Right atrium auricular region (tissue), 2 donors: ENCODE measurements around the gene P2RY11. TPM values are rescaled to one million over a fixed set of nuclear protein-coding genes. Genes with fewer than 3 reads are reported as not detected.

ENCODE experiments used
- DNase-seq: peaks from one replicate; pipeline ENCODE4 v3.0.0-alpha.2; 2019; ENCODE audit warnings: low spot score
- H3K27ac ChIP-seq, 2 donors: fragments of 200-600 bp; sonication (generic); 1 replicate in 1 of 2; 2 replicates in 1 of 2; pipeline ENCODE4 v1.5.1; 2016 to 2019
- H3K27me3 ChIP-seq, 2 donors: fragments of 200-600 bp; sonication (generic); one replicate each; pipeline versions ENCODE4 v1.5.1 to v1.6.0; 2017 to 2019
- H3K36me3 ChIP-seq: fragments of 200-600 bp; sonication (generic); one replicate; pipeline ENCODE4 v1.5.1; 2016
- H3K4me1 ChIP-seq, 2 donors: fragments of 200-600 bp; sonication (generic); one replicate each; pipeline versions ENCODE4 v1.5.1 to v1.6.0; 2017 to 2019
- H3K4me3 ChIP-seq, 2 donors: fragments of 200-600 bp; sonication (generic); 1 replicate in 1 of 2; 2 replicates in 1 of 2; pipeline ENCODE4 v1.5.1; 2017 to 2019; ENCODE audit warnings: mild to moderate bottlenecking in 1 of 2, moderate library complexity in 1 of 2
- H3K9me3 ChIP-seq, 2 donors: fragments of 200-600 bp; sonication (generic); one replicate each; pipeline ENCODE4 v1.5.1; 2019
- CTCF ChIP-seq, 2 donors: fragments of 200-600 bp; sonication (generic); IDR thresholded peaks; one replicate each; pipeline ENCODE4 v1.5.1; 2019; ENCODE audit warnings: antibody characterized with exemption in 2 of 2
- total RNA-seq, 2 donors: library from RNA; depleted of rRNA; stranded (reverse); fragments of >200 nt; gene quantifications; one replicate each; pipeline ENCODE4 v1.1.0, GENCODE V29; 2016

P2RY11 gene
- total RNA-seq, 2 donors from 2014 or later: 0.30 to 3.9 TPM

GRCh38 chr19:10074153-10074552 lies 37.3 kb upstream of the P2RY11 start:
- no peak overlapping the region for H3K27ac ChIP-seq
- H3K4me1 ChIP-seq: no peaks in the 10 kb centered on the region
- no peaks in the 10 kb centered on the region for H3K9me3 ChIP-seq

GRCh38 chr19:10076535-10076934 lies 35.0 kb upstream of the P2RY11 start:
- no peak for DNase-seq
- H3K4me1 ChIP-seq: no peaks in the 10 kb centered on the region
- H3K9me3 ChIP-seq: no peaks in the 10 kb centered on the region
- H3K36me3 ChIP-seq: no peaks in the 10 kb centered on the region
- H3K4me3 ChIP-seq: no peak overlapping the region
- no peak overlapping the region for H3K27ac ChIP-seq
- no peak for TF ChIP-seq CTCF (IDR thresholded peaks at IDR 0.05)
- H3K27me3 ChIP-seq: no peaks in the 10 kb centered on the region

More at GRCh38 chr19:10074153-10074552, 37.3 kb upstream of the P2RY11 start:
- H3K36me3 ChIP-seq: no peaks in the 10 kb centered on the region
- TF ChIP-seq CTCF (IDR thresholded peaks at IDR 0.05): no peak
- DNase-seq: no peak
- no peak overlapping the region for H3K4me3 ChIP-seq
- H3K27me3 ChIP-seq: no peaks in the 10 kb centered on the region

- no peaks in the 10 kb centered on the region for H3K27me3 ChIP-seq
- no peak overlapping the region for H3K4me3 ChIP-seq
- no peaks in the 10 kb centered on the region for H3K36me3 ChIP-seq
- no peaks in the 10 kb centered on the region for H3K9me3 ChIP-seq
- no peak for DNase-seq
- no peak overlapping the region for H3K27ac ChIP-seq
- H3K4me1 ChIP-seq: no peaks in the 10 kb centered on the region
- no peak for TF ChIP-seq CTCF (IDR thresholded peaks at IDR 0.05)
Observed at GRCh38 chr19:10078329-10078728, 33.2 kb upstream of the P2RY11 start.

- H3K4me3 ChIP-seq: no peak overlapping the region
- no peak for TF ChIP-seq CTCF (IDR thresholded peaks at IDR 0.05)
- H3K9me3 ChIP-seq: no peaks in the 10 kb centered on the region
- no peak for DNase-seq
- no peaks in the 10 kb centered on the region for H3K36me3 ChIP-seq
- no peaks in the 10 kb centered on the region for H3K27me3 ChIP-seq
- no peaks in the 10 kb centered on the region for H3K4me1 ChIP-seq
- H3K27ac ChIP-seq: no peak overlapping the region
Observed at GRCh38 chr19:10079031-10079453, 32.5 kb upstream of the P2RY11 start.

- DNase-seq: no peak
- TF ChIP-seq CTCF (IDR thresholded peaks at IDR 0.05): no peak
Observed at GRCh38 chr19:10083911-10084310, 27.6 kb upstream of the P2RY11 start.

GRCh38 chr19:10084803-10085202 lies 26.7 kb upstream of the P2RY11 start:
- no peak for DNase-seq

More at GRCh38 chr19:10083911-10084310, 27.6 kb upstream of the P2RY11 start:
- Histone ChIP-seq H3K27me3 (no peaks in the 10 kb centered on the region), H3K36me3 (no peaks in the 10 kb centered on the region), H3K4me1 (peaks cover 0 to 10% of the 10 kb centered on the region in 2 donors), H3K9me3 (no peaks in the 10 kb centered on the region), H3K27ac (no peak overlapping the region), H3K4me3 (no peak overlapping the region)

More at GRCh38 chr19:10084803-10085202, 26.7 kb upstream of the P2RY11 start:
- Histone ChIP-seq H3K36me3 (no peaks in the 10 kb centered on the region), H3K9me3 (no peaks in the 10 kb centered on the region), H3K4me1 (peaks cover 0 to 10% of the 10 kb centered on the region in 2 donors), H3K27ac (no peak overlapping the region), H3K27me3 (no peaks in the 10 kb centered on the region), H3K4me3 (no peak overlapping the region)
- TF ChIP-seq CTCF (IDR thresholded peaks at IDR 0.05): no peak
